Skin of body (tissue), 2 donors: ENCODE results near the gene SLC41A3. TPM values are rescaled to one million over a fixed set of nuclear protein-coding genes. Genes with fewer than 3 reads are reported as not detected.
A peak's percentile ranks its signal among the peaks of the same experiment; 100 is the strongest.

Source experiments
- DNase-seq: peaks from one replicate; lab custom pipeline; 2025; lab: John Stamatoyannopoulos, UW
- total RNA-seq: library from RNA; depleted of rRNA; stranded (reverse); fragments of >200 nt; gene quantifications from one replicate; pipeline ENCODE4 v1.2.3, GENCODE V29; 2014

The SLC41A3 gene
- total RNA-seq, 1 donor from 2014 or later, result 26.1 TPM

GRCh38 chr3:126026761-126027160 is 57.2 kb downstream of the SLC41A3 start:
- no peak for DNase-seq

GRCh38 chr3:126026277-126026751 is 57.6 kb downstream of the SLC41A3 start:
- DNase-seq, result no peak

GRCh38 chr3:126025862-126026261 is 58.1 kb downstream of the SLC41A3 start:
- no peak for DNase-seq

DNA sequence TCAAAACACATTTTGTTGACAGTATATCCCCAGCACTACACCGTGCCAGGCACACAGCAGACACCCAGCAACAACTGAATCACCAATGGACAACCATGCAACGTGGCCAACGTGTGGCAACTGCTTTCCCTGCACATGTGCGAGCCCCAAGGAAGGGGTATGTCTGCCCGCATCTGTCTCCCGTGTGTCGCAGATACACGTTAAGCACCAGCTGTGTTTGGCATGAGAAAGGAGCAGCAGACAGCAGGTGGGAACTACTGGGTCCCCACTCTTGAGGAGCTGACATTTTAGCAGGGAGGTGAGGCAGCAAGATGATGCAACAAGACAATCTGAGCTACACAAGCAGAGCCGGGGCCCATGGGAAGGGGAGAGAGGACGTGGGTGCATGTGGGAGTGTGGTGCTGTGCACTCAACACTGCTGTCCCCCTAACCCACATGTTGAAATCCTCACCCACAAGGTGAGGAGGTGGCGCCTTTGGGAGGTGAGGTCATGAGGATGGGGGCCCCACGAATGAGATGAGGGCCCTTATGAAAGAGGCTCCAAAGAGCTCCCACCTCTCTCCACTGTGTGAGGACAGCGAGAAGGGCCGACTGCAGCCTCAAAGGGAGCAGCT is 58.7 kb downstream of the SLC41A3 start:
- DNase-seq, result no peak

- DNase-seq, result no peak
Measured at GRCh38 chr3:126024049-126024854, 59.7 kb downstream of the SLC41A3 start.

DNA sequence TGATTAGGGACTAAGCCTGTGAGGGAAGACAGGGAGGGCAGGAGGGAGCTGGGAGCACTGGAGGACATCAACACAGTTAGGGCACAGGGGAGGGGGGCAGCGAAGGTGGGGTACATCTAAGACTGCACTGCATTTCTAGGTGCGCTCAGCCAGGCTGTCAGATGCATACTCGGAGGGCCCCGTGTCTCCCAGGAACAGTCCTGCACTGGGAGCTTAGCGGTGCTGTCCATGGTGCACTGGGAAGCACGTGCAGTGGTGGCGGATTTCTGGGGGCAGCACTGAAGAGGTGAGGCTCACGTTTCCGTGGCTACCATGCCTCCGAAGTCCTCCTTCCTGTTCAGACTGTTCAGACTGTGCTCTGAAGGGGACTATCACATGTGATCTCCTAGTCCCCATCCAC is 60.5 kb downstream of the SLC41A3 start:
- DNase-seq, result no peak

- no peak for DNase-seq
Measured at GRCh38 chr3:126022741-126023359, 61.1 kb downstream of the SLC41A3 start.

DNA sequence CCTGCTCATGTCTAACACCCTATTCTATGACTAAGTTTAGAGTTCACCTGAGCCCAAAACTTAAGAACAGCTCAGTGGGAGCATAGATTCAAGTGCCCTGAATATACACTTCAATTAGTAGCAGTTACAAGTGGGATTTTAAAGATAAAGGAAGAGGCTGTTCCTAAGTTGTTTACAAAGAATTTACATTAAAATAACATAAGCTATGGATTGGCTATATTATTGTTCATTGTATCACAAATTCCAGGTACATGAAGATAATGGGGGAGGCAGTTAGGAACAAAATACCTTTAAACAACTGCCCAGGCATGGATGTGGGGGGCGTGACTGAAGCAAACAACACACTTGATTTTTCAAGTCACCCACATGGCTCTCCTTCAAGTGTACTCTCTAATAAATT is 62.2 kb downstream of the SLC41A3 start:
- DNase-seq, result no peak

- no peak for DNase-seq
Measured at GRCh38 chr3:126021224-126021623, 62.7 kb downstream of the SLC41A3 start.

DNA sequence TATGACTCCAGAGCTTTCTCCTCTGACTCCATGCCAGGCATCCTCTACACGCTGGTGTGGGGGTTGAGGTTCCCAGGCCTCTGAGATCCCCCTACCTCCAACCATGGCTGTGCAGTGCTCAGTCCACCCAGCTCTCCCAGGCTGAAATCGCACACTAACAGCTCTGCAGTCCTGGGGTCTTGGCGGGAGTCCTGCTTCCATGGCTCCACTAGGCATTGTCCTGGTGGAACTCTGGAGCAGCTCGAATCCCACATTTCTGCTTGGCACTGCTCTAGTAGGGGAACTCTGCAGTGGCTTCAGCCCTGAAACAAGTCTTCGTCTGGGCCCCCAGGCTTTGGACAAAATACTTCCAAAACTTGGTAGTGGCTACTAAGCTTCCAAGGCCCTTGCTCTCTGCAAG is 64.2 kb downstream of the SLC41A3 start:
- no peak for DNase-seq

DNA sequence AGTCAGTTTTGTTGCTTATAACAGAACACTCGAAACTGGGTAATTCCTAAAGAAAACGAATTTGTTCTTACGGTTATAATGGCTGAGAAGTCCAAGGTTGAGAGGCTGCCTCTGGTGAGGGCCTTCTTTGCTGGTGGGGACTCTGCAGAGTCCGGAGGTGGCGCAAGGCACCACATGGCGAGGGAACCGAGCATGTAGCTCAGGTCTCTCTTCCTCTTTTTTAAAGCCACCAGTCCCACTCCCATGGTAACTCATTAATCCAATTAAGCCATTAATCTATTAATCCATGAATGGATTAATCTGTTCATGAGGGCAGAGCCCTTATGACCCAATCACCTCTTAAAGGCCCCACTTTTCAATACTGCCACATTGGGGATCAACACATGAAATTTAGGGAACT is 64.9 kb downstream of the SLC41A3 start:
- DNase-seq, result no peak

DNA sequence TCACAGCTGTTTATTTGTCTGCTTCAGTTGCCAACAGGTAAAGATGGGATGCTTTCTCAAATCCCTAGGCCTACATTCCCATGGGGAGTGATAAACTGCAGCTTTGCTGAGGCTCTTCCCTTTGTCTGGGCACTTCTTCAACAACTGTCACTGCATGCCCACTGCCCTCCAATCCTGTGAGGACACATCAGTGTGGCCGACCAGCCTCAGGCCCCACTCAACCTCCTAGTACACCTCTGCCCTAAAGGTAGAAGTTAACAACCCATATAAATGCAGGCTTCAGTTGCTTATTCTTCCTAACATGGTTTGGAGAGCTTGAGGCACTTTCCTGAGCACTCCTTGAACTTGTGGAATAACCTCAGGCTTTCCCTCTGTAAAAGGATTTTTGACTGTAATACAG is 65.4 kb downstream of the SLC41A3 start:
- DNase-seq, result no peak

DNA sequence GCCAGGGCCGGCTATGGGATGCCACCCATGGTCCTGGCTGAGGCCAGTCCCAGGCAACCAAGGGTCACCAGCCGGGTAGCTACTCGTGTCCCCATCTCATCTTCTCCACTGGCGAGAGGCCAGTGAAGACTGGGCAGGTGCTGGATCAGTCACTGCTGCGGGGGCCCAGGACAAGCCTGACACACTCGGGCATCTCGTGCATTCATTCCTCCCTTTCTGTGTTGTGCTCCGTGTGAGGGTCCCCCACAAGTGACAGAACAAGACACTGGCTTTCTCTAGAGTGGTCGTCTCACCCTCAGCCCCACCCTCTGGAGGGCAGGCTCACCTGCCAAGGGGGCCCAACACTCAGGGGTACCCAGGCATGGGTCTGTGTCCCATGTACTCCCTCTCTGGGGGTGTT is 66.6 kb downstream of the SLC41A3 start:
- no peak for DNase-seq

- no peak for DNase-seq
Measured at GRCh38 chr3:126016616-126017015, 67.3 kb downstream of the SLC41A3 start.

GRCh38 chr3:126015075-126015474 is 68.8 kb downstream of the SLC41A3 start:
- DNase-seq, result no peak

GRCh38 chr3:126014252-126014651 is 69.7 kb downstream of the SLC41A3 start:
- peak; percentile 9 for DNase-seq

- no peak for DNase-seq
Measured at GRCh38 chr3:126013751-126014156, 70.2 kb downstream of the SLC41A3 start.

DNA sequence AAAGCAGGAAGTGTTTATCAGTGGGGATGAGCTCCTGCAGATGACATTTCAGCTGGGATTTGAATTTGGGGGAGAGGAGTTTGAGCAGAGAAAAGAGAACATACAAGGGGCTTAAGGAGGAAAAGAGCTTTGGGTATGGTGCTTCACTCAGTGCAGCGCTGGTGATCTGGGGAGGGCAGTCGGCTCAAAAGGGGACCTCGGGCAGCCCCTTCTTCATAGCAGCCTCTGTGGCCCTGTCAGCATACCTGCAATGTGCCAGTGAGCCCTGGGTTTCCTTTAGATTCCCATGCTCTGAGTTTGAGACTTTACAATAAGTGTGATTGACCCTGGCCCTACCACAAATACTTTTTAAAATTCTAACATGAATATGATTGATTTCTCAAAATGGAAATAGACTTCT is 74.7 kb downstream of the SLC41A3 start:
- no peak for DNase-seq

- DNase-seq, result no peak
Measured at GRCh38 chr3:126008219-126008618, 75.7 kb downstream of the SLC41A3 start.

- DNase-seq, result no peak
Measured at GRCh38 chr3:126005951-126006350, 78.0 kb downstream of the SLC41A3 start.

DNA sequence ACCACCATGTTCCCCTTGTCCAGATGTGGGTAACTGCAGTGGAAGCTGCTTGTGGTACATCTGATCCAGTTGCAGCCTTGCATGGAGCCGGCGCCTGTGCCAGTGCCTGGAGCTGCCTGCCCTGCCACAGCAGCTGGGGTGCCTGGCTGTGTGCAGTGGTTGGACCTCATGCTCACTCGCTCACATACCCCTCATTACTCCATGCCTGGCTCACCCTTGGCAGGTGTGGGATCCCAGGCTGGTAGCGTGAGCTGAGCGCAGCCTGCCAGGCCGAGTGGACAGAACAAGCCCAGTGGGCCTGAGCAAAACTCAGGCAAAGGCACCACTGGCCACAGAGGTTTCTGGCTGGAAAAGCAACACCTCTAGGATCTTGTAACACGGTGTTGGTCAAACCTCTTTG is 79.2 kb downstream of the SLC41A3 start:
- DNase-seq, result no peak

- no peak for DNase-seq
Measured at GRCh38 chr3:126004217-126004616, 79.7 kb downstream of the SLC41A3 start.
